ENCODE measurements around the gene PRDM16. TPM values are rescaled to one million over a fixed set of nuclear protein-coding genes. Genes with fewer than 3 reads are reported as not detected.

PRDM16 gene
- total and polyA plus RNA-seq, 2 of the 13 experiments (the other 11 are each of a cell fraction or from before 2014, with no cell fraction given), result 0.15 to 0.81 TPM

GRCh38 chr1:3455670-3456448 is 386.9 kb downstream of the PRDM16 start (continued):
- TF ChIP-seq ZNF337 (CRISPR knock-in tag; IDR thresholded peaks at IDR 0.05; ENCODE audit: borderline replicate concordance, low read depth) (peak; percentile 16; the same call in 1 of the 2 replicates), HNRNPK (IDR thresholded peaks at IDR 0.05; ENCODE audit: low read depth, low read length, poor library complexity, severe bottlenecking) (no peak), PAWR (CRISPR knock-in tag; IDR thresholded peaks at IDR 0.05; ENCODE audit: borderline replicate concordance) (no peak), HOXA9 (CRISPR knock-in tag; IDR thresholded peaks at IDR 0.05; ENCODE audit: borderline replicate concordance) (no peak), ZNF451 (CRISPR knock-in tag; IDR thresholded peaks at IDR 0.05) (no peak), ZFP82 (CRISPR knock-in tag; IDR thresholded peaks at IDR 0.05; ENCODE audit: borderline replicate concordance) (no peak), TMF1 (CRISPR knock-in tag; IDR thresholded peaks at IDR 0.05; ENCODE audit: low read depth) (no peak), LCORL (IDR thresholded peaks at IDR 0.05) (no peak), LCORL (CRISPR knock-in tag; IDR thresholded peaks at IDR 0.05) (no peak)

DNA sequence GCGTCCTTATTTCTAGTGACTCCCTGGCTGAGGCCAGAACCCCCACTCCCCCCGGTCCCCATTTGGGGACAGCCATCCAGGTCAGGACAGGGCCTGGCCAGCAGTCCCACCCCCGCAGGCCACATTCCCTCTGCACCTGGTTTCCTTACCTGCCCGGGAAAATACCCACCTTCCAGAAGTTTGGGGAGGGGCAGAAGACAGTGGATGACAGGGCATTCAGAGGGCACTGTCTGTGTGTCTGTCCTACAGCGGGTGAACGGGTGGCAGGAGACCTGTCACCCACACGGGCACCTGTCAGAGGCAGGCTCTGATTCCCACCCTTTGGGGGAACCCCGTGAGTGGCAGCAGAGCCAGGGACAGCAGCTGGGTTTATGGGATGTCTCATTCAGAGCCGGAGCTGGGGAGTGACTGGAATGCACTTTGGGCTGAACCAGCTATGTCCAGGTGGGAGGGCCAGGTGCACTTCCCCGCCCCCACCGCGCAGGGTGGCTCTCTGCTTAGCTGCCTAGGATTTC is 387.5 kb downstream of the PRDM16 start:
- no TSS peak for BruUV-seq (replicated peaks)
- Histone ChIP-seq H3K4me1 (ENCODE audit: insufficient read depth, low read length) (peaks cover 91% of the 10 kb centered on the region), H4K20me1 (ENCODE audit: insufficient read depth, low read length) (no peaks in the 10 kb centered on the region; the same call in 1 of the 2 replicates), H3K79me2 (ENCODE audit: insufficient read depth, low read length) (peaks cover 40% of the 10 kb centered on the region), H3K36me3 (replicated peaks in 1 of 2; ENCODE audit: control insufficient read depth in 1 of 2, insufficient read depth in 2 of 2, low read length in 2 of 2) (no peaks in the 10 kb centered on the region; a peak in 1 of 5 replicates), H3K9me3 (ENCODE audit: low read length) (no peaks in the 10 kb centered on the region), H3K9ac (ENCODE audit: insufficient read depth, low read depth, low read length) (peak overlapping the region; percentile 86), H3K4me2 (ENCODE audit: low read depth, low read length) (peak overlapping the region; percentile 99), H3K27me3 (ENCODE audit: control insufficient read depth in 1 of 2, insufficient read depth in 2 of 2, low read length in 2 of 2) (no peaks in the 10 kb centered on the region), H3K27ac (ENCODE audit: extremely low read length, insufficient read depth, low read length) (peak overlapping the region; percentile 98), H2AFZ (ENCODE audit: low read length) (no peak overlapping the region), H3K4me3 (replicated peaks in 1 of 3; ENCODE audit: insufficient read depth in 1 of 3, low read depth in 2 of 3, low read length in 3 of 3) (peak overlapping the region; percentile 67 to 79 (median 70))
- FAIRE-seq (no peak), DNase-seq (ENCODE audit: low spot score) (peak; percentile 76), ATAC-seq (peak; percentile 10; the same call in 2 of the 3 replicates)
- POLR2A ChIA-PET, result interaction anchor here (0.6 to 11.4 kb wide), 12 partner anchors 9 to 1225 kb away, joined by 3 to 282 read pairs (median 4); no protein-coding TSS in a partner anchor
- 0% methylated on average over 2 of the region's 12 CpGs for WGBS (ENCODE audit: low lambda C conversion rate)
- in situ Hi-C loops (cut with HindIII; ENCODE audit: extremely low pct_ligation_motif_present, low pct_unique_long_range_greater_than_20kb) (no loop called here), intact Hi-C loops (cut with micrococcal nuclease; ENCODE audit: unreplicated experiment) (no loop called here)
- CTCF ChIA-PET (ENCODE audit: low intra/inter-chr PET ratio, low total read pairs), result interaction anchor here (1.5 kb wide), 1 partner anchor 15 kb away, joined by 3 read pairs; no protein-coding TSS in a partner anchor
- TF ChIP-seq TEAD3 (CRISPR knock-in tag; optimal IDR thresholded peaks at IDR 0.05; ENCODE audit: borderline replicate concordance), result peak; percentile 68
- peak; percentile 51; the same call in 1 of the 2 replicates for TF ChIP-seq TFAP4 (IDR thresholded peaks at IDR 0.05; ENCODE audit: borderline replicate concordance, low read depth)
- 0 out of 2 replicates have a peak, but pooled peaks have one; percentile 7 for TF ChIP-seq TARDBP (CRISPR knock-in tag; IDR thresholded peaks at IDR 0.05)
- TF ChIP-seq, protein P1, sequence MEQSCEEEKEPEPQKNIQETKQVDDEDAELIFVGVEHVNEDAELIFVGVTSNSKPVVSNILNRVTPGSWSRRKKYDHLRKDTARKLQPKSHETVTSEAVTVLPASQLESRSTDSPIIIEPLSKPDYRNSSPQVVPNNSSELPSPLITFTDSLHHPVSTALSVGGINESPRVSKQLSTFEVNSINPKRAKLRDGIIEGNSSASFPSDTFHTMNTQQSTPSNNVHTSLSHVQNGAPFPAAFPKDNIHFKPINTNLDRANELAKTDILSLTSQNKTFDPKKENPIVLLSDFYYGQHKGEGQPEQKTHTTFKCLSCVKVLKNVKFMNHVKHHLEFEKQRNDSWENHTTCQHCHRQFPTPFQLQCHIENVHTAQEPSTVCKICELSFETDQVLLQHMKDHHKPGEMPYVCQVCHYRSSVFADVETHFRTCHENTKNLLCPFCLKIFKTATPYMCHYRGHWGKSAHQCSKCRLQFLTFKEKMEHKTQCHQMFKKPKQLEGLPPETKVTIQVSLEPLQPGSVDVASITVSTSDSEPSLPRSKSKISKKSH (CRISPR knock-in tag; IDR thresholded peaks at IDR 0.05; ENCODE audit: borderline replicate concordance), result no peak
